Nucleus accumbens (tissue), 56 donors: Measurements from ENCODE around the gene LRFN2.

ENCODE experiments used
- DNase-seq, 56 donors: peaks; one replicate each; lab custom pipeline; 2025; lab: John Stamatoyannopoulos, UW

Gene LRFN2

DNA sequence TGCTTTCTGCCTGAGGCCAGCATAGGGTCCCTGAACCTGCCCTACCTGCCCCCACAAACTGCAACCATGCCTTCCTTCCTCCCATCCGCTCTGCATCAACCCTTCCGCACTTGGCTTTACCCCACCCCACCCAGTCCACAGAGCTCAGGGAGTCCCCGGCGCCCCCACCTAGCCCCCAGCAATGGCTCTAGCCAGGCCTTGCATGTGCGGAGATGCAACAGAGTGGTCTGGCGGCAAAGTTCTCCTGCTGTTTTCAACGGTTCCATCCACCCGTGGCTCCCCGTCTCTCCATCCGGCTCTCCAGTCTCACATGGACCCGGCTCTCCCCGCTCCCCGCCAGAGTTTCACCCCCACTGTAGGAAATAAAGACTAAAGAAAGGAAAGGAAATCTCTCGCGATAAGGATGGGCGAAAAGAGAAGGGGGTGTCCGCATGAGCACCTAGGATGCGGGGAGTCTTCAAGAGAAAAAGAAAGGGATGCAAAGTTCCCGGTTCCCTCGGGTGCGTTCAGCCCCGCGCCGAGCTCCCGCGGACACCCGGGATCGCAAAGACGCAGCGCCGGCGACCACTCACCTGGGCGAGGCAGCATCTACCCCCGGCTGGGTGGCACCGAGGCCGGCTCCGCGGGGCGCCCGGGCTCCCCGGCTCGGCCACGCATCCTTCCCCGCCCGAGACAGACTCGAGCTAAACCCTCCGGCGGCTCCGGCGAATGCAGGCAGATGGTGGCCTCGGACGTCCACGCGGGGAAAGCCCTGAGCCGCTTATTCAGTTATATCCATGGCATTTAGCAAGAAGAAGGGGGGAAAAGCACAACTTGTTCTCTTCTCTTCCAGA is 579 bp downstream of the LRFN2 start:
- DNase-seq: peak in 10 of 56 donors; percentile 1 to 62 (median 14)

DNA sequence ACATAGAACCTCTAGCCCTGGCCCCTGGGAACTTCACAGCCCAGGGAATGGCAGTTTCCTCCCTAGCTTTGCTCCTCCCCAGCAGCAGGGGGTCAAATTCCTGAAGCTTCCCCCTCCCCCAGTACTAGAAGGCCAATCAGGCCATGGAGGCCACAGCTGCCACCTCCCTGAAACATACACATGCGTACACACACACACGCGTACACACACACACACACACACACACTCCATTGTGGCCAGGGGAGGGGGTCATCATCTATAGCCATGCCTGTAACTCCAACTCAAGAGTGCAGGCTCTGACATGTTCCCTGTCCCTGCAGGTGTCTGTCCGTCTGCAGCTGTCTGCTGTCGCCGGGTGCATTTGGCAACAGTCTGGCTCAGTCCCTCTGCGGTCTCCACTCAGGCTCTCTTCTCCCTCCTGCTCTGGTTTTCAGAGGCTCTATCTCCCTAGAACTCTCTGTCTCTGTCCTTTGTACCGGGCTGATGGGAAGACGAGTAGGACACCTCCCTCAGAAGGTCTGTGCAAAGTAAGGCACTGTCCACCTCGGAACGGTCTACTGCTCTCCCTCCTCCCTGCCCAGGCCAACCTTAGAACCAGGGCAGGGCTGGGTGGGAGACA is 1.4 kb downstream of the LRFN2 start:
- no peak for DNase-seq

GRCh38 chr6:40585223-40585622 is 1.9 kb downstream of the LRFN2 start:
- no peak for DNase-seq

DNA sequence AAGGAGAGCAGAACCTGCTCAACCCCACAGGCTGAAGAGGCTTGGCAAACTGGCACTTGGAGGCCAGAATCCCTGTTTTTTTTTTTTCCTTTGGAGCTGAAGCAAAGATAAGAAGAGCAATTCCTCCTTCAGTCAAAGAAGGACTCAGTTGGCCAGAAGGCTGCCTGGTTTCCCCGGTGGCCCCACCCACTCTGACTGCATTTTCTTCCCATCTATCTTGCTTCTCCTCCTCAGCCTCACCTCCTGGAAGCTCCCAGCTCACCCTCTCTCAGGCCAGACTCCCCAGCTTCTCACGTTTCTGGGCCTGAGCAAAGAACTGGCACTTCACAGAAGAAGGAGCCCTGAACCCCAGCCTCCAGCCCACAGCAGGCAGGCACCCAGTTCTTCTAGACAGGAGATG is 2.4 kb downstream of the LRFN2 start:
- DNase-seq: no peak

DNA sequence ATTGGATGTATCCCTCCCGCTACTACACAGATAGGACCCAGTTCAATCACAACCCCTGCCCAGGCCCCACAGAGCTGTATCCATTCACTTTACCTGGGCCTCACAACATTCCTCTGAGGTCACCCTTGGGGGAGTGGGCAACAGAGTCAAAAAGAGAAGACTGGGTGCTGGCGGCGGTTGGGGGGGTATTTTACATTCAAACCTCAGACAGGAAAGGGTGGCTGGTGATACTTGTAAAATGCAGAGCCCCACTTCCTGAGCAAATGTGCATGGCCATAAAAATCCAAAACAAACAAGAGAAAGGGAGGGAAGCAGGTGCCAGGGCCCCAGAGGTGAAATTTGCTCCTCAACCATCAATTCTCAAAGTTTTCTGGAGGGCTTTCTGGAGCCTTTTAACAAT is 3.5 kb downstream of the LRFN2 start:
- no peak for DNase-seq

- peak in 1 of 56 donors; percentile 17 for DNase-seq
Observed at GRCh38 chr6:40582892-40583291, 4.3 kb downstream of the LRFN2 start.

DNA sequence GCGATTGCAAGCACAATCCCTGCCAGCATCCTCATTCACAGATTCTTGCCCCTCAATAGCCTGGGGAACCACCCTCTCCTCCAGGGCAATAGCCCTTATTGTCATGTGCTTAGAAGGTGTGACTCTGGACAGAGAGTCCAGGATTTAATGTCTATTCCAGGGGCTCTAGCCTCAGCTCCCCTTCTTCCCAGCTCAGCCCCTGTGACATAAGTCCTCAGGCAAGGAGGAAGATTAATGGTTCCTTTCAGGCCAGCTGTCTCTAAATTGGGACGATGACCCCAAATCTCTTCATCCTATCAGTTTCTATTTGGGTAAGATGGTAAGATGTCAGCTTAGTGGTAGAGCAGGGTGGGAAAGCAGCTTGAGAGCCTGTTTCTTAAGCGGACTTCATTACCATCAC is 8.1 kb downstream of the LRFN2 start:
- no peak for DNase-seq

DNA sequence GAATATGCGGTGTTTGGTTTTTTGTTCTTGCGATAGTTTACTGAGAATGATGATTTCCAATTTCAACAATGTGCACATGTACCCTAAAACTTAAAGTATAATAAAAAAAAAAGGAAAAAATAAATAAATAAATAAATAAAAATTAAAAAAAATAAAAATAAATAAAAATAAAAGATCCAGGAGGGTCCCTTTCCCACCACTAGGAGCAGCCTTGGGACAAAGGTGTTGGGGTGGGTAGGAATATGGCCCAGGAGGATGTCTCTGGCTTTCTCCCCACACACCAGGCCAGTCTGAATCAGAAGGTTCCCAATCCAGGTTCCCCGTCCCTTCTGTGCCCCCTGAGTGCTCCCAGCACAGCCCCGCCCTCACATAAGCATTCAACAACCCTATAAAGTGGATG is 9.5 kb downstream of the LRFN2 start:
- no peak for DNase-seq

DNA sequence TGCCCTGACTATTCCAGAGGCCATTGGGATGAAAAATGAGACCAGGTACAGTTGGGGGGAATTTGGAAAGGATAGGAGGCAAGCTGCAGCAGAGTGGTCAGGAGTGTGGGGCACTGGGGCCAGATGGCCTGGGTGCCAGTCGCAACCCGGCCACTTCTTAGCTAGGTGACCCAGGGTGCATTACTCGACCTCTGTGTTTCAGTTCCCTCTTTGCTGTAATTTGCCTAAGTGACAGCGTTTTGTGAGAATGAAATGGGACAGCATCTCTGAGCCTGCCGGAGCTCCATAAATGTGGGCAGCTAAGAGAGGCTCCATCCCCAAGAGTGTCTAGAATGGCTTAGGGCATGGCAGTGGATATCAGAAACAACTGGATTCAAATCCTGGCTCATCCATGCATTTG is 13.9 kb downstream of the LRFN2 start:
- no peak for DNase-seq

- DNase-seq: no peak
Observed at GRCh38 chr6:40569162-40569910, 17.8 kb downstream of the LRFN2 start.

DNA sequence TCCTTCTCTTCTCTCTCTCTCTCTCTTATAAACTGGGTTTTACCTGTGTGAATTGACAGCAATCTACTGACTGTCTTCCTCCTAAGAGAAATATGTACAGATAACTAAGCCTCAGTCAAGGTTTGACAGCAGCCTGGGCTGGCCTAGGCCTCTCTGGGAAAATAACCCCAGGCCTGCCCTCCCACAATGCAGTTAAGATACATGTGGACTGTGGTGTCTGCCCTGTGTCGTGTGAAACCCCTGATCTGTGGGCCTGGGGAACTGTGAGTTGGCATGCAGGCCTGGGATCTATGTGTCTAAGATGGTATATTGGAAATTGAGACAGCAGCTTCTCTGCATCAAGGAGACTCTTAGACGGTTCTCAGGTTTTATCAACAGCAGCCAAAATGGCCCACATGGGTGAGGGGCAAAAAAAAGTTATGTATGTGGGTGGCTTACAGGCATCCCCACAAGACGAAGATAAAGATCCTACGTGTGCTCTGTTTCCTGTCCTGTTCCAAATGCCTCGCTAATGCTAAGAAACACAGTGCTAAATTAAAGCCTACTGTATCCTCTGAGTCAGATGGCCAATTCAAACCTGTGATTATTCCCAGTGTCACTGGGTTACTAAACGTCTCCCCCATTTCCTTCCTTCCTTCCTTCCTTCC is 19.0 kb downstream of the LRFN2 start:
- DNase-seq: no peak

DNA sequence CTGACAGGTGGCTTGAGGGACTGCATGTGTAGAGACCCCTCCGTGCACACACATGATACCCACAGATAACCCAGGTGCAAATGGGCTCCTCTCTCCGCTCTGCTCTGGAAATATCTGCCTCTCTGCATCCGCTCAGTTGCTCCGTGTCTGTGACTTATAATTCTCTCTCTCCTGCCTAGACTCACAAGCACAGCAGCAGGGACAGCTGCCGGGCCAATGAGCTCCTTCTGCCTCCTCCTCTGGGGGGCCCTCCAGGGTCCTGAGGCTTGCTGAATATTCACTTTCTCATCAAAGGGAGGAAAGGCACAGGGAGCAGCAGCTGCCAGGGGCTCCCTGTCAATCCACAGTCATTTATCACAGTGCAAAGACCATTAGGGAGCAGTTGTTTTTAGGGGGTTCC is 24.1 kb downstream of the LRFN2 start:
- no peak for DNase-seq

DNA sequence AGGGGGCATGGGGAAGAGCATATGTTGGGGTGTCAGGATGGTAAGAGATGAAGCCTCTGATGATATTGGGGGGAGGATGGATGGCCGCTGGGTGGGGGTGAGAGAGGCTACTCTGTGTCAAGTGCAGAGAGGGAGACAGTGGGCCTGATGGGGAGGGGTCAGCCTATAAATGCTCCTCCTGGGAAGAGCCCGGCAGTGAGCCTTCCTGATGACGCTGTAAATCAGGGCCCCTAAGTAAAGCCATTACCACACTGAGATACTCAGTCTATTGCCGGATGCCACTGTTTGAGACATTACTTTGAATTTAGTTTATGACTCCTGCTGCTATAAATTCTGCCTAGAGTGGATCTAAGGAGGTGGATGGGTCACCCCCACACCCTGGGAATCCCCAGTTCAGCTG is 28.1 kb downstream of the LRFN2 start:
- DNase-seq: no peak

GRCh38 chr6:40558102-40558501 is 29.1 kb downstream of the LRFN2 start:
- no peak for DNase-seq

DNA sequence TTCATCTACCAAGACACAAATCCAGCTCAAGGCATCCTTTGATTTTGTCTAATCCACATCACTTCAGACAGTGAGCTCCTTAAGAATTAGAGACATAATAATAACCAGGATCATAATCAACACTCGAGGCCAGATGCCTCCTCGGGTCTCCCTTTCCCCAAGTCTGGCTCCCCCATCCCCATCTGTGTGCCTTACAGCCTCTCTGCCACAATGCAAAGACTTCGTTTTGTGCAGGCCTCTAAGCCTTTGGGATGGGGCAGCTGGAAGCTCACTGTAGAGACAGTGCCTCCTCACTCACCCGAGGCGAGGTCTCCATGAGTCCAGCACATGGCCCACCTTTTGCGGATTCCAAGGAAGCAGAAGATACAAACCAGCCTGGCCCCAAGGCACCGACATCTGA is 30.3 kb downstream of the LRFN2 start:
- DNase-seq: no peak

- no peak for DNase-seq
Observed at GRCh38 chr6:40556023-40556422, 31.1 kb downstream of the LRFN2 start.

- DNase-seq: no peak
Observed at GRCh38 chr6:40555092-40555491, 32.1 kb downstream of the LRFN2 start.

DNA sequence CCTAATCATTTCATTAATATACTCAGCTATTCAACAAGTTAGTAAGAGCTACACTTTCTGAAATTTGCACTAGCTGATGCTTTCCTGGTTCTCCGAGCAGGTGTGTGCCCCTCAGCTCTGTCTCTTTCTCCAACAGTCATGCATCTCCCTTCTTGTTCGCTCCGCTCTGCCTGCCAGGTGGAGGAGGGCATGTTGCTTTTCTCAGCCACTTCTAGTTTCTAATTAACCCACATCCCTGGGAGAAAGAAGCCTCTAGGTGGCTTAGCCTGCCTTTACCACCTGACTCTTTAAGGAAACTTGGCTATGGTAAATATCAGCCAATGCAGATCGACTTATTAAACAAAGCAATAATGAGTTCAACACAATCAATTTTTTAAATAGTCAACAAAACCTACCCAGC is 34.2 kb downstream of the LRFN2 start:
- DNase-seq: no peak

GRCh38 chr6:40551966-40552505 is 35.1 kb downstream of the LRFN2 start:
- no peak for DNase-seq

DNA sequence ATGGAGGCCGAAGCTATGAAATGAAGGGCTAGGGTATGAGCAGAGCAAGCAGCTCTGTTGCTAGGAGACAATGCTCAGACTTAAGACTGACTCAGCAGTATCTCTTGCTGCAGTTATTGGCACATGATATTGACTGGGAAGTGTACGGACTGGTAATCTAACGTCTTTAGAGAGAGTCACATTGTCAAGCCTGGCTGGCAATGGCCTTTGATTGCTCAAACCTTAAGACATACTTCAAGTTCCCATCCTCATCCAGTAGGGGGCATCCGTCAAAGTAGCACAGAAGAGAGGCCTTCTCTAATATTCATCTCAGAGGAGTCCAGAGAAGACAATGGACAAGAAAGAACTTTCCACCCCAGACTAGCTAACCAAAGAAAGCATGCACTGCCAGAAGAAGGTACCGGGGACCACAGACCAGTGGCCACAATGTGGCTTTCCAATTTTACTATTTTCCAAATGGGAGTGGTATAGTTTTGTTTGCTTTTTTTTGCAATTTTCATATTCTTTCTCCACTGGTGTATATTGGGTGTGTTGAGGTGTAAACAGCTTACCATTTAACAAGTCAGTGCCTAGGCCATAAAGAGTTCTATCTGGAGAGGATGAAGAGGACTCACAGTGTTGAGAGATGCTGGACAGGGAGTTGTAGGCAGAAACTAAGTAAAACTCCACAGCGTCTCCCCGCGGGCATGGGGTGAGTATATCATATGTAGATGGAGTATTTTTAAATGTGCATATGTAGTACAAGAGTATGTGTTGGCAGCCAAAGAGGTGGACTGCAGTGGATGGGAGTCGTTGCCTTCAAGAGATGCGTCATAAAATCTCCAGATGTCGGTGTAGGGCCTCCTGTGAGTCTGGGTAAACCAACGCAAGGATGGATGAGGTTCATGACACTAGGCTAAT is 36.7 kb downstream of the LRFN2 start:
- peak in 7 of 56 donors; percentile 2 to 12 (median 6) for DNase-seq
